Muscle of leg (tissue), 11 donors: ENCODE results near the gene SCN3A. TPM values are rescaled to one million over a fixed set of nuclear protein-coding genes. Genes with fewer than 3 reads are reported as not detected.

Source experiments
- DNase-seq: peaks from one replicate; pipeline ENCODE4 v3.0.0; 2013
- H3K27ac ChIP-seq: one replicate; pipeline ENCODE4 v1.5.1; 2013; ENCODE audit warnings: mild to moderate bottlenecking, low read length, control low read depth
- H3K27me3 ChIP-seq: one replicate; pipeline ENCODE4 v1.6.1; 2013; ENCODE audit warnings: low read length; ENCODE audit not compliant: control insufficient read depth, insufficient read depth
- H3K36me3 ChIP-seq: one replicate; pipeline ENCODE4 v1.6.1; 2013; ENCODE audit warnings: low read length; ENCODE audit not compliant: control insufficient read depth, insufficient read depth
- H3K4me1 ChIP-seq: one replicate; pipeline ENCODE4 v1.6.1; 2013; ENCODE audit warnings: low read length; ENCODE audit not compliant: control insufficient read depth, insufficient read depth
- H3K4me3 ChIP-seq: one replicate; pipeline ENCODE4 v1.5.1; 2013; ENCODE audit warnings: low read length, control low read depth
- H3K9me3 ChIP-seq: replicated peaks from 2 replicates; pipeline ENCODE4 v1.6.1; 2013; ENCODE audit warnings: low read depth, low read length; ENCODE audit not compliant: control insufficient read depth
- WGBS: methylation state at CpG from one replicate; pipeline ENCODE4 v1.1.5; 2013; ENCODE audit warnings: missing lambda C conversion rate; ENCODE audit not compliant: insufficient coverage; 5-methylcytosine and 5-hydroxymethylcytosine counted together
- polyA plus RNA-seq, 8 donors: library from polyadenylated mRNA; unstranded; fragments of 120-200 nt; gene quantifications; one replicate each; pipeline versions ENCODE4 v1.2.1 to v1.2.3, GENCODE V29; 2013; ENCODE audit warnings: inconsistent platforms in 1 of 8, low replicate concordance in 1 of 8; ENCODE audit not compliant: insufficient read length in 8 of 8, insufficient read depth in 1 of 8
- total RNA-seq: library from RNA; stranded (reverse); fragments of 120-200 nt; gene quantifications from one replicate; pipeline ENCODE4 v1.2.4, GENCODE V29; 2013

The SCN3A gene
- total and polyA plus RNA-seq, 9 donors, result 0.26 to 0.87 (median 0.39) TPM

- DNase-seq, result no peak
- H3K9me3 ChIP-seq, result no peaks in the 10 kb centered on the region
Observed at GRCh38 chr2:165157160-165157559, 46.7 kb downstream of the SCN3A start.

GRCh38 chr2:165155152-165155551 is 48.7 kb downstream of the SCN3A start:
- H3K27me3 ChIP-seq, result no peaks in the 10 kb centered on the region
- no peaks in the 10 kb centered on the region for H3K4me1 ChIP-seq
- WGBS, result no CpG with 5 or more reads among the region's 2 CpGs
- H3K36me3 ChIP-seq, result no peaks in the 10 kb centered on the region
- no peak overlapping the region for H3K27ac ChIP-seq
- H3K4me3 ChIP-seq, result no peak overlapping the region
- no peaks in the 10 kb centered on the region for H3K9me3 ChIP-seq
- no peak for DNase-seq

More at GRCh38 chr2:165157160-165157559, 46.7 kb downstream of the SCN3A start:
- no peak overlapping the region for H3K4me3 ChIP-seq
- H3K27ac ChIP-seq, result no peak overlapping the region
- WGBS, result 92% methylated on average over 2 of the region's 4 CpGs
- H3K4me1 ChIP-seq, result no peaks in the 10 kb centered on the region
- no peaks in the 10 kb centered on the region for H3K27me3 ChIP-seq
- H3K36me3 ChIP-seq, result no peaks in the 10 kb centered on the region

- DNase-seq, result no peak
- Histone ChIP-seq H3K9me3 (no peaks in the 10 kb centered on the region), H3K36me3 (no peaks in the 10 kb centered on the region), H3K27ac (no peak overlapping the region), H3K4me3 (no peak overlapping the region), H3K4me1 (no peaks in the 10 kb centered on the region), H3K27me3 (no peaks in the 10 kb centered on the region)
- 96% methylated on average over 4 of the region's 5 CpGs for WGBS
Observed at GRCh38 chr2:165149439-165149838, 54.4 kb downstream of the SCN3A start.

- H3K4me1 ChIP-seq, result no peaks in the 10 kb centered on the region
- no peaks in the 10 kb centered on the region for H3K36me3 ChIP-seq
- no peak for DNase-seq
- H3K27ac ChIP-seq, result no peak overlapping the region
- no peaks in the 10 kb centered on the region for H3K27me3 ChIP-seq
- H3K4me3 ChIP-seq, result no peak overlapping the region
- WGBS, result no CpG with 5 or more reads among the region's 4 CpGs
- H3K9me3 ChIP-seq, result no peaks in the 10 kb centered on the region
Observed at GRCh38 chr2:165147186-165148045, 56.4 kb downstream of the SCN3A start.

GRCh38 chr2:165144315-165144714 is 59.5 kb downstream of the SCN3A start:
- WGBS, result 100% methylated on average over 1 of the region's 1 CpG
- DNase-seq, result no peak
- Histone ChIP-seq H3K27me3 (no peaks in the 10 kb centered on the region), H3K4me3 (no peak overlapping the region), H3K9me3 (no peaks in the 10 kb centered on the region), H3K4me1 (no peaks in the 10 kb centered on the region), H3K27ac (no peak overlapping the region), H3K36me3 (no peaks in the 10 kb centered on the region)

- DNase-seq, result no peak
- H3K4me3 ChIP-seq, result no peak overlapping the region
- no peaks in the 10 kb centered on the region for H3K4me1 ChIP-seq
- no peaks in the 10 kb centered on the region for H3K36me3 ChIP-seq
- H3K27me3 ChIP-seq, result no peaks in the 10 kb centered on the region
- no peak overlapping the region for H3K27ac ChIP-seq
- 67% methylated on average over 1 of the region's 1 CpG for WGBS
- no peaks in the 10 kb centered on the region for H3K9me3 ChIP-seq
Observed at GRCh38 chr2:165141601-165142354, 62.1 kb downstream of the SCN3A start.

GRCh38 chr2:165126244-165126643 is 77.6 kb downstream of the SCN3A start:
- no CpG with 5 or more reads among the region's 3 CpGs for WGBS
- Histone ChIP-seq H3K36me3 (no peaks in the 10 kb centered on the region), H3K9me3 (no peaks in the 10 kb centered on the region), H3K4me1 (no peaks in the 10 kb centered on the region), H3K27ac (no peak overlapping the region), H3K27me3 (no peaks in the 10 kb centered on the region), H3K4me3 (no peak overlapping the region)
- DNase-seq, result no peak

GRCh38 chr2:165122521-165122920 is 81.3 kb downstream of the SCN3A start:
- no peaks in the 10 kb centered on the region for H3K9me3 ChIP-seq
- DNase-seq, result no peak
- H3K27ac ChIP-seq, result no peak overlapping the region
- no peaks in the 10 kb centered on the region for H3K36me3 ChIP-seq
- WGBS, result 42% methylated on average over 4 of the region's 4 CpGs
- H3K27me3 ChIP-seq, result no peaks in the 10 kb centered on the region
- H3K4me3 ChIP-seq, result no peak overlapping the region
- H3K4me1 ChIP-seq, result no peaks in the 10 kb centered on the region

- Histone ChIP-seq H3K27ac (no peak overlapping the region), H3K4me3 (no peak overlapping the region), H3K36me3 (no peaks in the 10 kb centered on the region), H3K4me1 (no peaks in the 10 kb centered on the region), H3K27me3 (no peaks in the 10 kb centered on the region), H3K9me3 (no peaks in the 10 kb centered on the region)
- DNase-seq, result peak; percentile 23
- WGBS, result no CpG with 5 or more reads among the region's 7 CpGs
Observed at GRCh38 chr2:165120740-165121467, 82.9 kb downstream of the SCN3A start.

- WGBS, result 67% methylated on average over 3 of the region's 6 CpGs
Observed at GRCh38 chr2:165115258-165115657, 88.6 kb downstream of the SCN3A start.

More at GRCh38 chr2:165115258-165115657, 88.6 kb downstream of the SCN3A start:
- H3K4me3 ChIP-seq, result no peak overlapping the region
- no peak for DNase-seq
- H3K9me3 ChIP-seq, result no peaks in the 10 kb centered on the region
- no peaks in the 10 kb centered on the region for H3K4me1 ChIP-seq
- H3K36me3 ChIP-seq, result no peaks in the 10 kb centered on the region
- no peaks in the 10 kb centered on the region for H3K27me3 ChIP-seq
- no peak overlapping the region for H3K27ac ChIP-seq
